ENCODE measurements around the gene ULK1. TPM values are rescaled to one million over a fixed set of nuclear protein-coding genes. Genes with fewer than 3 reads are reported as not detected.
A peak's percentile ranks its signal among the peaks of the same experiment; 100 is the strongest.

Gene ULK1
- total RNA-seq, 1 donor from 2014 or later: 21.9 TPM

DNA sequence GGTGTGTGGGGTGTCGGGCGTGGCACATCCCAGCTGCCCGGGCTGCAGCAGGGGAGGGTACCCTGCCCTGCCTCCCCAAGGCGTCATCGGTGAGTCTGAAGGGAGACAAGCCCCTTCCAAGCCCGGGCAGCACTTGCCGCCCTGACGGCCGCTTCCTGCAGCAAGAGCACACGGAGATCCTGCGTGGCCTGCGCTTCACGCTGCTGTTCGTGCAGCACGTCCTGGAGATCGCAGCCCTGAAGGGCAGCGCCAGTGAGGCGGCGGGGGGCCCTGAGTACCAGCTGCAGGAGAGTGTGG, 24.6 kb downstream of the ULK1 start:
- DNase-seq (ENCODE audit: extremely low read depth, low read depth, low spot score): no peak

DNA sequence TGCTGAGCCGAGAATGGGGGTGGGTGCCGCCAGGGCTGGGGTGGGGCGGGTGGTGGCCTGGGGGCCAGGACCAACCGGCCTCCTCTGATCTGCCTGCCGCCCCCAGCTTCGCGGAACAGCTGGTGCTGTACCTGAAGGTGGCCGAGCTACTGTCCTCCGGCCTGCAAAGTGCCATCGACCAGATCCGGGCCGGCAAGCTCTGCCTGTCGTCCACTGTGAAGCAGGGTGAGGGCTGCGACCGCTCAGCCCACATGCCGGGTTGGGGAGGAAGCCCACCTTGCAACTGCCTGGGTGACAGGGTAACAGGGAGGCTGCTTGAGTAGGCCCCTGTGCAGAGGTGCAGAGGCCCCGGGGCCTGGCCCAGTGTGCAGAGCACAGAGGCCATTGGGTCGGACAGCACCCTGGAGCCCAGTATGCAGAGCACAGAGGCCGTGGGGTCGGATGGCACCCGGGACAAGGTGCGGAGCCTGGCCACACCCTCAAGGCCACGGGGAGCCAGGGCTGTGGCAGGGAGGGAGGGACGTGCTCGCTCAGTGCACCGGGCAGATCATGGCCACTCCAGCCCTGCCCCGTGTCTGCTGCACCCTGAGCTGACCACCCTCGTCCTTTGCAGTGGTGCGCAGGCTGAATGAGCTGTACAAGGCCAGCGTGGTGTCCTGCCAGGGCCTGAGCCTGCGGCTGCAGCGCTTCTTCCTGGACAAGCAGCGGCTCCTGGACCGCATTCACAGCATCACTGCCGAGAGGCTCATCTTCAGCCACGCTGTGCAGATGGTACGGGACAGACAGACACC, 25.1 kb downstream of the ULK1 start:
- DNase-seq (ENCODE audit: extremely low read depth, low read depth, low spot score): no peak

DNA sequence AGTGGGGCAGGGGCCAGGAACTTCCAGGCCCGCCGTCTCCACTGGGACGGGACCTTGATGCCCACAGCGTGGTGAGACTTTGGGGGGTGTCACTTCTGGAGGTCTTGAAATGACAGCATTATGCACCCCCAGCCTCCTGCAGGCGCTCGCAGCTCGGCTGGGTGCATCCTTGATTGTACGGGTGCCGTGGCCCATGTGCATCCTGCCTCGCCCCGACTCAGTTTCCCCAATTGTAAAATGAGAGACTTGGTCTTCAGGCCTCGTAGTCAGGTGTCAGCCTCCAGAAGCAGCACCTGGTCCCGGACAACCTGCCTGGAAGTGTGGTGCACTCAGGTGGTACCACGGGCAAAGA, 25.7 kb downstream of the ULK1 start:
- DNase-seq (ENCODE audit: extremely low read depth, low read depth, low spot score): no peak

DNA sequence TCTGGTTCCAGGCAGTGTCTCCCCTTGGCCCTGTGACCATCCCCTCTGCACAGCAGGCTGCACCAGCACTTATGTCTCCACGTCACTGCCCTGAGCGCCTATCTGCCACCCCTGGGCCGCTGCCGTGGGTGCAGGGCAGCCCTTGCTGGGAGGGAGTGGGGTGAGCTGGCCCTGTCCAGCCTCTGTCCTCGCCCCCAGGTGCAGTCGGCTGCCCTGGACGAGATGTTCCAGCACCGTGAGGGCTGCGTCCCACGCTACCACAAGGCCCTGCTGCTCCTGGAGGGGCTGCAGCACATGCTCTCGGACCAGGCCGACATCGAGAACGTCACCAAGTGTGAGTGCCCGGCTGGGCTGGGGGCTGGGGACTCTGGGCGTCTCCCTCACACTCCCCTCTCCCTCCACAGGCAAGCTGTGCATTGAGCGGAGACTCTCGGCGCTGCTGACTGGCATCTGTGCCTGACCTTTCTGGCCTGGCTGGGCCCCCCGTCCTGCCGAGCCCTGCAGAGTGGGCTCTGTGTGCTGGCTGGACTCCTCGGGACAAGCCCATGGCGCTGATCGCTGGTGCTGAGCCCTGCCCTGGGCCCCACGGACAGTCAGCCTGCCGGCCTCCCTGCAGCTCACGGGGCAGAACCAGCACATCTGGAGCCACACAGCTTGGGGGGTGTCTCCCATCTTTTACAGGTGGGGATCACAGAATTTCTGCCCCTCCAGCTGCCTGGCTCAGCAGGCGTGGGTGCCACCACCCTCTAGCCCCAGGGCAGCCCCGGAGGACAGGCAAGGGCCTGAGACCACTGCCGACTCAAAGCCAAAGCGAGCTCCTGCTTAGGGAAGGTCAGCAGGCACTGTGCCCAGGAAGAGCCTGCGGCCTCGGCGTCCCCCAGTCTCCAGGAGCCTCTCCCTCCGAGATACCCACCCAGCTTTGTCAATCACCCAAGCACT, 26.7 kb downstream of the ULK1 start:
- no peak for DNase-seq (ENCODE audit: extremely low read depth, low read depth, low spot score)

DNA sequence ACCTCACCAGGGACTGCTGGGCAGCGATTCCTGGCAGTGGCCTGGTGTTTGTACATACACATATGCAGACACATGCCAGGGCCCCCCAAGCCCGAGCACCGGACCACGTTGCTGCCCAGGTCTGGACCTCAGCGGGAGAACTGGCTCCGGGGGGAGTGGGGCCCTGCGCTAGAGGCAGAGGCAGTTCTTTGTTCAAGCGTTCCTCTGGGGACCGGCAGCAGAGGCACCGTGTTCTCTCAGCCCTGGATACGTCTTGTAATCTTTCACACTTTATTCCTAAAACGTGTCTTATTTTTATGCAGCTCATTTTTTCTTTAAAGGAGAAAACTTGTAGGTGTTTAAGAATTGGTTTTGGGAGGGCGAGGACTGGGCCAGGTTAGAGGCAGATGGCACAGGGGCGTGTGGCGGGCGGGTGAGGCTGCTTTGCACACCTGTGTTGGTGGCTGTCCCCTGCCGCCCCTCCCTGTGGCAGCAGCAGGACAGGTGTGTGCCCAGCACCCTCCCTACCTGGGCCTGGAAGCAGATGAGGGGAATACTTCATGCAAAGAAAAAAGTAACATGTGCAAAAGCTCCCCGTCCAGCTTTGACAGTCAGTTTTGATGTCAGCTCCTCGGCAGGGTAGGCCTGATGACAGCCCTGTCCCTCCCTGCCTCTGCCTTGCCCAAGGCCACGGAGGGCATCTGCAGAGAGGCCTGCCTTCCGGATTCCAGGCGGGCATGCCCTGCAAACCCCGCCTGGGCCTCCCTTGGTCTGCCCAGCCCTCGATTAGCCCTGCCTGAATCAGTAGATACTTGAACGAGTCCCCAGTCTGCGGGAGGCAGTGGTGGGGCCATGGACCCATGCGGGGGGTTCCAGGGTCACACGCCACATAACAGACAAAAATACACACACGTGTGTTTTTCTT, 27.7 kb downstream of the ULK1 start:
- DNase-seq (ENCODE audit: extremely low read depth, low read depth, low spot score): no peak

DNA sequence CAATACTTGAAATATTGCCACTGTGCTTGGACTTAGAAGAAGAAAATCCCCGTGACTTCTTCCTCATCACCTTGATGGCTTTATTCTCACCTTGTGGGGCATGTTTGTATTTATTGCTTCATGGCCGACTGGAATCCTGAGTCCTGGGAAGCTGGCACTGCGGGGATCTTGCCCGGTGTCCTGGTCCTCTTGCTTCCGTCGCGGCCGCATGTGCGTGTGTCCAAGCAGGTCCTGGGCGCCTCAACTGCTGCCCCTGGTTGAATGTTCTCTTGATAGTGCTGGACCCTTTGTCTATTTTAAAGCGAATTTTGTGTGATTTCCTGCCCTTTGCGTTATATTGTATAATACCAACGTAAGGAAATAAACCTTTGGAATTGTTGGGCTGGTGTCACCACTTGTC, 28.4 kb downstream of the ULK1 start:
- no peak for DNase-seq (ENCODE audit: extremely low read depth, low read depth, low spot score)

DNA sequence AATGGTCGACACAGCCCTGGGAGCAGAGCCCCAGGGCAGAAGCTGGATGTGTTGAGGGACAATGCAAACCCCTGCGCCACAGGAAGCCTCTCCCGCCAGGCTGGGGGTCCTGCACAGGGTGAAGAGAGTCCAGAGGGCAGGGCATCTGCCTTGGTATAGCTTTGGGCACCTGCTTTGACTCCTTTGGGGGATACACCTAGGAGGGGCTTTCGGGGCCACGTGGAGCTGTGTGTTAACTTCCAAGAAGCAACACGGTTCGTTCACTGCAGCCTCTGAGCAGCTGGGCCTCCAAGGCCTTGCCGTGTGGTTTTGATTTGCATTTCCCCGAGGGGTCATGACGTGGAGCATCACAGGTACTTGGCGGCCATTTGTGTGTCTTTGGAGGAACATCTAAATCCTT, 28.8 kb downstream of the ULK1 start:
- no peak for DNase-seq (ENCODE audit: extremely low read depth, low read depth, low spot score)

DNA sequence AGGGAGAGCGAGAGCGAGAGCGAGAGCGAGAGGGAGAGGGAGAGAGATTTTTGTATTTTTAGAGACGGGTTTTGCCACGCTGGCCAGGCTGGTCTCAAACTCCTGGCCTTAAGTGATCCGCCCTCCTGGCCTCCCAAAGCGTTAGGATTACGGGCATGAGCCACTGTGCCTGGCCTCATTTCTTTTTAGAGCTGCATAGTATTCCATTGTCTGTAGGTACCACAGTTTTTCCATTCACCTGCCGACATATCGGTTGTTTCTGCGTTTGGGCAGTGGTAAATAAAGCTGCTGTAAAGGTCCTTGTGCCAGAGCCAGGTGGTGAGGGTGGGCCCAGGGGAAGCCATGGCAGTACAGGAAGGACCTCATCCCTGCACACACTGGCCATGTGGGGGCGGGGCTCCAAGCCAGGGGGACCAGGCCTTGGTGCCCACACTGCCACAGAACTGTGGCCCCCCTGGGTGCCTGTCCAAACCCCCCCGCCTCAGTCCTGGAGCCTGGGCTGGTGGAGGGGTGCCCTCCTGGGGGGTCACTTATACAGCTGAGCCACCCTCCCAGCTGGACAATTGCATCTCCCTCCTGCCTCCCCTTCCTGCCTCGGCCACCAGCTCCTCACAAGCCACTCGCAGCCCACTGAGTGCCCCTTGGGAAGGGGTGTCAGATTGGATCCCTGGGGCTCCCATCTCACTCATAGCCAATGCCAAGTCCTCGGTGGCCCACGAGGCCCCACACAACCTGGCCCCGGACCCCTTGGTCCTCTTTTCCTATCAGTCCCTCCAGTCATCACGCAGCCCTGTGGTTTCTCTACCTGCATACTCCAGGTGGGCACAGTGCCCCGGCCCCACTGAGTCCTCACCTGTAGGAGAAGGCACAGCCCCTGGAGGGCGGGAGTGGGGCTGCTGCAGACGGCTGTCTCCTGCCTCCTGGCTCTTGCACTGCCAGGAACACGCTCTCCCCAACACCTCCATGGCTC, 33.0 kb downstream of the ULK1 start:
- no peak for DNase-seq (ENCODE audit: extremely low read depth, low read depth, low spot score)

DNA sequence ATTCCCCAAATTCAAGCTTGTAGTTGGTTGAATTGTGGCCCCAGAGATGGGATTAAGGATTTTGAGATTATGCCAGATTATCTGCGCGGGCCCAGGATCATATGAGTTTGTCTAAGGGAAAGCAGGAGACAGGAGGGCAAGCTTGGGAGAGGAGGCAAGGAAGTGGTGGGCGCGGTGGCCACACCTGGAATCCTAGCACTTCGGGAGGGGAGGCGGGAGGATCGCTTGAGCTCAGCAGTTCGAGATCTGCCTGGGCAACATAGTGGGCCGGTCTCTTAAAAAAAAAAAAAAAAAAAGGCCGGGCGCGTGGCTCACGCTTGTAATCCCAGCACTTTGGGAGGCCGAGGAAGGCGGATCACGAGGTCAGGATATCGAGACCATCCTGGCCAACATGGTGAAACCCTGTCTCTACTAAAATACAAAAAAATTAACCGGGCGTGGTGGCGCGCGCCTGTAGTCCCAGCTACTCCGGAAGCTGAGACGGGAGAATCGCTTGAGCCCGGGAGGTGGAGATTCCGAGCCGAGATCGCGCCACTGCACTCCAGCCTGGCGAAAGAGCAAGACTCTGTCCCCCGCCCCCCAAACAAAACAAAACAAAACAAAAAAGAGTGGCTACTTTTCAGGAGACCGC, 33.8 kb downstream of the ULK1 start:
- DNase-seq (ENCODE audit: extremely low read depth, low read depth, low spot score): no peak

DNA sequence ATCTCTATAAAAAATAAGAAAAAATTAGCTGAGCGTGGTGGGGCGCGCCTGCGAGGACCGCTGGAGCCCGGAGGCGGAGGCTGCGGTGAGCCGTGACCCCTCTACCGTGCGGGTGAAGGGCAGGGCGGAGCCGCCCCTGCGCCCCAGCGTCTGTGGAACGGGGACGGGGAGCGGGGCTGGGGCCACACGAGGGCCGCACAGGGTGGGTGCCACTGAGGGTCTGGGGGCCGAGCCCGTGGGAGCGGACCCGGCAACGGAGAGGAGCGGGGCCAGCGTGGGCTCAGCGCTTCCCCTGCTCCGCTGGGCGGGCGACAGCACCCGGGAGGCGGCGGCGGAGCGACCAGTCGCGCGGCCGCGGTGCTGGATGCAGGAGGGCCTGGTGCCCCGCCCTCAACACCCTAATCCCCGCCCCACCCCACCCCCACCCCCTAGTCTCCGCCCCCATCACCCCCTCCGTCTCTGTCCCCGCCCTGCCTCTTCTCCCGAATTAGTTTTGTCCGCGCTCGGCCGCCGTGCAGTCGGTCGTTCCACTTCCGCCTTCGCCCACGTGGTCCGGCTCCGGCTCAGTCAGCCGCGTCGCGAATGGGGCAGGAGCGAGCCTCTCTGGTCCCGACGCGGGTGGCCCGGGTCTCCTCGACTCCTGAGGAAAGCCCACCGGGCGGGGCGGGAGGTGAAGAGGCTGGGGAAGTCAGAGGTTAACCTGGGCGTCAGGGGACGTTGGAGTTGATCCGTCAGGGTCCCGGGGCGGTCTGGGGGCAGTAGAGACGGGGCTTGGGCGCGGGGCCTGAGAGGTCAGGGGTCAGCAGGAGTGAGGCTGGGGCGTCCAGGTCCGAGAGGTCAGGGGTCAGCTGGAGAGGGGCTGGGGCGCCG, 34.5 kb downstream of the ULK1 start, which contains the start of gene PUS1:
PUS1 (plus strand) TSS at position 566 of the 870 bp plus-strand sequence. CDS start 447 bp downstream, outside the sequence.
- peak; percentile 36 for DNase-seq (ENCODE audit: extremely low read depth, low read depth, low spot score)

DNA sequence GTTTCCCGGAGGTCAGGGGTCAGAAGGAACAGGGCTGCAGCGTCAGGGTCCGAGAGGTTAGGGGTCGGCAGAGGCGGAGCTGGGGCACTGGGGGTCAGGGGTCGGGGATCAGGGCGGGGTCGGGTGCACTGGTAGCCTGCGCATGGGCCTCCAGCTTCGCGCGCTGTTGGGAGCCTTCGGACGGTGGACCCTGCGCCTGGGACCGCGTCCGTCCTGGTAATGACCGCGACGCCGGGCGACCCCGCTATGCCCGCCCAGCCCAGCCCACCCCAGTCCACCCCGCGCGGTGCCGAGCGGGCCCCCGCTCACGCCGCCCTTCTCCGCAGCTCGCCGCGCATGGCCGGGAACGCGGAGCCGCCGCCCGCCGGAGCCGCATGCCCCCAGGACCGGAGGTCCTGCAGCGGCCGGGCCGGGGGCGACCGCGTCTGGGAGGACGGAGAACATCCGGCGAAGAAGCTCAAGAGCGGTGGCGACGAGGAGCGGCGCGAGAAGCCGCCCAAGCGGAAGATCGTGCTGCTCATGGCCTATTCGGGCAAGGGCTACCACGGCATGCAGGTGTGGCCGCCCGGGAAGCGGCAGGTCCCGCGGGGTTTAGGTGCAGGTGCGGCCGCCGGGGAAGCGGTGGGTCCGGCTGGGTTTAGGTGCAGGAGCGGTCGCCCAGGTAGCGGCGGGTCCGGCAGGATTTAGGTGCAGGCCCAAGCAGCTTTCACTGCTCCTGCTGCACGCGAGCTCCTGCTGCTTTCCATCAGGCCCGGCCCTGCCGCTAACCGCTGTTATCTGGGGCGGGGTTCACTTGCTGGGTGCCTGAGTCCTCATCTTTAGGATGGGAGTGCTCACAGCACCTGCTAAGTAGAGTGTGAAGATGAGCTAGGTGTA, 35.4 kb downstream of the ULK1 start:
- no peak for DNase-seq (ENCODE audit: extremely low read depth, low read depth, low spot score)

DNA sequence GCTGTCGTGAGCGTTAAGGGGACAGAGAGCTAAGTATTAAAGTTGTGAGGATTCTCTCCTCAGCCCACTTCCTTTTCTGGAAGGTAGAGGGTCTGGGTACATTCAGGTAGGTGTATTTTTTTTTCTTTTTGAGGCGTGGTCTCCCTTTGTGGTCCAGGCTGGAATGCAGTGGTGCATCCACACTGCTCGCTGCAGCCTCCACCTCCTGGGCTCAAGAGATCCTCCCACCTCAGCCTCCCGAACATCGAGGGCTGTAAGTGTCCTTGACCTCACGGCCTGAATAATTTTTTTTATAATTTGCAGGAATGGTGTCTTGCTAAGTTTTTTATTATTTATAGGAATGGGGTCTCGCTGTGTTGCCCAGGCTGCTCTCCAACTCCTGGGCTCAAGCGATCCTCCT, 36.1 kb downstream of the ULK1 start:
- no peak for DNase-seq (ENCODE audit: extremely low read depth, low read depth, low spot score)

DNA sequence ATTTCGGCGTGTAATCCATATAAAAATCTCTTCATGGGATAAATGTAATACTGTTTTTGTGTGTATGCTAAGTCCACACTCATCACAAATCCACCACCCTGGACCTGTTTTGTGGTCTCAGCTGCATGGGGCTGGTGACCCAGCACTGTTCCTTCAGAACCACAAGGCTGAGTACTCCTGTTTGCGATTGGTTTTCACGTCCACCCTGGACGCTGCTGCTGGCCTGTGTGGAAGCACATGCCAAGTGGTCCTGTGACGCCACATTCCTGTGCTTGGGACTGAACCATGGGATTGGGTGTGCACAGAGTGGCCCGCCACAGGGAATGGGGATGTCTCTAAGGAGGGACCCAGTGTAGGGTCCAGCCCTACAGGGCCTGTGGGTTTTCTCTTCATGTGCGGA, 39.0 kb downstream of the ULK1 start:
- no peak for DNase-seq (ENCODE audit: extremely low read depth, low read depth, low spot score)

DNA sequence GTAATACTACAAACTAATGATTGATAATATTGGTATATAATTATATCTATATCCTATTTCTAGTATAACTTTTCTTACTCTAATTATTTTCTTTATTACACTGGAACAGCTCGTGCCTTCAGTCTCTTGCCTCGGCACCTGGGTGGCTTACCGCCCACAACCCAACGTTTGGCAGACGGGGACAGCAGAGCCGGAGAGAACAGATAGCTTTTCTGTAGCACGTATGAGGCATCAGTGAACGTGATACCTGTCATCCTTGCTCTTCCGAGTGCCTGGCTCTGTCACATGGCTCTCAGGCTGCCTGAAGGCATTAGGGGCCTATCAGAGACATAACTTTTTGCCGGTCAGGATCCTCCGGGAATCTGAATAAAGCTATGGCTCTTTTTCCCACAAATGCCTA, 40.1 kb downstream of the ULK1 start:
- DNase-seq (ENCODE audit: extremely low read depth, low read depth, low spot score): no peak

DNA sequence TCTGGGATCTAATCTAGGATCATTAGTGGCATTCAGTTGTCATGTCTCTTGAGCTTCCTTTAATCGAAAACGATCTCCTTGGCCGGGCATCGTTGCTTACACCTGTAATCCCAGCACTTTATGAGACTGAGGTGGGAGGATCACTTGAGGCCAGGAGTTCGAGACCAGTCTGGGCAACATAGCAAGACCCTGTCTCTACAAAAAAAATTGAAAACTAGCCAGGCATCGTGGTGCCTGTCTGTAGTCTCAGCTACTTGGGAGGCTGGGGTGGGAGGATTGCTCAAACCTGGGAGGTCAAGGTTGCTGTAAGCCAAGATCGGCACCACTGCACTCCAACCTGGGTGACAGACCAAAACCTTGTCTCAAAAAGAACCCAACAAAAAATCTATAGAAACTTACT, 43.7 kb downstream of the ULK1 start:
- no peak for DNase-seq (ENCODE audit: extremely low read depth, low read depth, low spot score)

DNA sequence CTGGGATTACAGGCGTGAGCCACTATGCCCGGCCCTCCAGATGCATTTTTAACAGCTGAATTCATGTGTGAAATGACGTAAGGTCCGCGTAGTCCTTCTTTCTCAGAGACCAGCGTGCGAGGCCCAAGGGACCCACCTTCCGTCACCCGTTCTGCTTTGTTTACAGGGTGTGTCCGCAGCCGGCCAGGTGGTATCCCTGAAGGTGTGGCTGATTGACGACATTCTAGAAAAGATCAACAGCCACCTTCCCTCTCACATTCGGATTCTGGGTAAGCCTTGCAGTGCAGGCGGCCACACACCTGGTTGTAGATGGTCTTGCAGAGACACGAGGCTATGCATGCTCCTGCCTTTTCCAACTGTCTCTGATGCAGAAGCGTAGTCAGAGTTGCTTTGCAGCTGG, 44.6 kb downstream of the ULK1 start:
- no peak for DNase-seq (ENCODE audit: extremely low read depth, low read depth, low spot score)

DNA sequence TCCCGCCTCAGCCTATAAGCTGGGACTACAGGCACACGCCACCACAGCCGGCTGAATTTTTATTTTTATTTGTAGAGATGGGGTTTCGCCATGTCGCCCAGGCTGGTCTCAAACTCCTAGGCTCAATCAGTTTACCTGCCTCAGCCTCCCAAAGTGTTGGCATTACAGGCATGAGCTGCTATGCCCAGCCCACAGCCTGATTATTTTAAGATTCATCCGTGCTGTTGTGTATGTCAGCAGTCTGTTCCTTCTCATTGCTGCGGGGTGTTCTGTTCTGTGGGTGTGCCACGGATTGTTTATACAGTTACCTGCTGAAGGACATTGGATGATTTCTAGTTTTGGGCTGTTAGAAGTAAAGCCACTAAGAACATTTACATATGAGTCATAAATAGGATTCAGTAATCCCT, 45.7 kb downstream of the ULK1 start:
- no peak for DNase-seq (ENCODE audit: extremely low read depth, low read depth, low spot score)

Data from glomerular endothelial cell (primary cell).